HG02610 (cell line): ENCODE measurements around the gene PPP1R12B.
A peak's percentile ranks its signal among the peaks of the same experiment; 100 is the strongest.
"Not testable (repeated sequence)": the region's sequence is repeated elsewhere in the genome, so short reads cannot be mapped to it uniquely, and the experiment has no call there.

Source experiments
- ATAC-seq: cut with Tn5 transposase; IDR thresholded peaks from one replicate; pipeline ENCODE4 v1.9.1; 2021; ENCODE audit warnings: mild to moderate bottlenecking, moderate library complexity; ENCODE audit not compliant: unreplicated experiment

Gene PPP1R12B

GRCh38 chr1:202520857-202521216 lies 172.3 kb downstream of the PPP1R12B start:
- not testable (repeated sequence) for ATAC-seq

DNA sequence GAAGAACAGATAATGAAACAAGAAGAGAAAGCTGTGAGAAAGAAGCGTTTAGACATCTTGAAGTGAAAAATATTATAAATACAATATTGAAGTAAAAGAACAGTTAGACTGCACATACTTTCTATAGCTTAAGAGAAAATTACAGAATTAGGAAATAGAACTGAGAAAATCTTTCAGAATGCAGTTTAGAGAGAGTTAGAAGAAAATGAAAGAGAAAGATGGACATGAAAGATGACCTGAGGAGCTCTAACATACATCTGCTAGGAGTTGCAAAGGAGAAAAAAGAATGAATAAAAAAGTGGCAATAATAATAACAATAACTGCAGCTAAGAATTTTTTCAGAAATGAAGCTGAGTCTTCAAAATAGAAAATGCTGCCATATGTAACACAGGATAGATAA lies 173.0 kb downstream of the PPP1R12B start:
- not testable (repeated sequence) for ATAC-seq

DNA sequence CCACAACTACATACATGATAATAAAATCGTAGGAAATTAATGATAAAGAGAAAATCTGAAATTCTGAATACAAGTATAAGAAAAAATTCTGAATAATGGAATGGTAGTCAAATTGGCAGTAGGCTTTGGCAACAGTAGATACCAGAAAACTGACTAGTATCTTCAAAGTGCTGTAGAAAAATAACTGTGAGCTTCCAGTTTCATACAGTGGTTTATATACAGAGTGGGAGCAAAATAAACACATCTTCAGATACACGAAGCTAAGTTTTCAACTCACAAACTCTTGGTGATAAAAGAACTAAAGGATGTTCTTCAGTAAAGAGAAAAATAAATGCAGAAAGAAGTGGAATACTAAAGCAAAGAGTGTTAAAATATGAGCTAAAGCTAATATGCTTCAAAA lies 173.4 kb downstream of the PPP1R12B start:
- ATAC-seq = no peak

GRCh38 chr1:202526056-202526455 lies 177.6 kb downstream of the PPP1R12B start:
- ATAC-seq = not testable (repeated sequence)

DNA sequence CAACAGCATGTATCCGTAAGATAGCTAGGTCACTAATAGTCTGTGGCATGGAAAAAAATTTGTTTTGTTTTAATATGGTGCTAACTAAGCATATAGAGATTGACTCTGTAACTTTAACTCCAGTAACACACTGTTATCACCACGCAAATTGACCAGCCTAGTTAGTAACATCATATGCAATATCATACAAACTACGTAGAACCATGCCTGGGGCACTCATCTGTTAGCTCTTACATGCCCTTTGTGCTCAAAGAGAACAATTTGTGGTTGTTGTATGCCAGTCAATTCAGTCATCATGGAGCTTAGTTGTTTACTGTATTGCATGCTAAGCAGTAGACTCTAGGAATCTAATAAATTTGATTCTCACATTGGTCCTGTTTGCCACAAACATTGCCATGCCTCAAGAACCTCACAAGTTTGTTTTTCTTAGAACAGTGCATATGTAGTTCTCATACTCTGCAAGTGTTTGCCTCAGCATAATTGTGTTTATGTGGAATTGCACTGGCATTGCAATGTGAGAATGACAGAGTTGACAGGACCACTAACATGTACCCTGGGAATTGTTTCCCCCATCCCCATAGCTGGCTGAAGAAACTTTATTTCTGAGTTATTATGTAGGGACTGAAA lies 179.7 kb downstream of the PPP1R12B start:
- not testable (repeated sequence) for ATAC-seq

DNA sequence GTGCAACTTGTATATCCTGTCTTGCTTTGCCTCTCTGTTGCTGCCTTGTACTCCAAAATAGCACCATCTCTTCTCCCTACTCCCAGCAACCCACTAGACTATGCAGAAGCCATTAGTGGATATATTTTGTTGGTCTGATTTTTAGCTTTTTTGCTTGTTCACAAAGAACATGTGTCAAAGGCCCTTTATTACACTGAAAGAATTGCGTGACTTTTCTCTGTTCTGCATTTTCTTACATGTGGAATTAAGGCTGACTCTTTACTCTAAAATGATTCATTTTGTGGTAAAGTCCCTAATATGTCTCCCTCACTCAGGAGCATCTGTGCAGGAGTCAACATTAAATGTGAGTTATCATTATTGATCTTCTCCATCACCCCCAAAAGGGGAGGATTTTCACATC lies 182.2 kb downstream of the PPP1R12B start:
- not testable (repeated sequence) for ATAC-seq

- ATAC-seq = peak; percentile 51
Measured at GRCh38 chr1:202531472-202531811, 182.9 kb downstream of the PPP1R12B start.

DNA sequence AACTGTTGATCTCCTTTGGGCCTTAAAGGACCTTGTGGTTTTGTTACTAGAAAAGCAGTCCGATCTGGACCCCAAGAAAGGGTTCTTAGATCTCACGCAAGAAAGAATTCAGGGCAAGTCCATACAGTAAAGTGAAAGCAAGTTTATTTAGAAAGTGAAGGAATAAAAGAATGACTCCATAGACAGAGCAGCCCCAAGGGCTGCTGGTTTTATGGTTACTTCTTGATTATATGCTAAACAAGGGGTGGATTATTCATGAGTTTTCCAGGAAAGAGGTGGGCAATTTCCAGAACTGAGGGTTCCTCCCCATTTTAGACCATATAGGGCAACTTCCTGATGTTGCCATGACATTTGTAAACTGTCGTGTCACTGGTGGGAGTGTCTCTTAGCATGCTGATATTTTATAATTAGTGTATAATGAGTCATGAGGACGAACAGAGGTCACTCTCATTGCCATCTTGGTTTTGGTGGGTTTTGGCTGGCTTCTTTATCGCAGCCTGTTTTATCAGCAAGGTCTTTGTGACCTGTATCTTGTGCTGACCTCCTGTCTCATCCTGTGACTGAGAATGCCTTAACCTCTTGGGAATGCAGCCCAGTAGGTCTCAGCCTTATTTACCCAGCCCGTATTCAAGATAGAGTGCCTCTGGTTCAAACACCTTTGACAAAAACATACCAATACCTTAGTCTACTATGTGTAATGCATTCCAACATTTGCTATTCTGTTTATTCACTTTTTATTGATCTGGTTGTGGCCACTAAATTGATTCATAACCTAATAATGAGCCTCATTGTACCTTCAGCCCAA lies 183.5 kb downstream of the PPP1R12B start:
- peak; percentile 16 for ATAC-seq

DNA sequence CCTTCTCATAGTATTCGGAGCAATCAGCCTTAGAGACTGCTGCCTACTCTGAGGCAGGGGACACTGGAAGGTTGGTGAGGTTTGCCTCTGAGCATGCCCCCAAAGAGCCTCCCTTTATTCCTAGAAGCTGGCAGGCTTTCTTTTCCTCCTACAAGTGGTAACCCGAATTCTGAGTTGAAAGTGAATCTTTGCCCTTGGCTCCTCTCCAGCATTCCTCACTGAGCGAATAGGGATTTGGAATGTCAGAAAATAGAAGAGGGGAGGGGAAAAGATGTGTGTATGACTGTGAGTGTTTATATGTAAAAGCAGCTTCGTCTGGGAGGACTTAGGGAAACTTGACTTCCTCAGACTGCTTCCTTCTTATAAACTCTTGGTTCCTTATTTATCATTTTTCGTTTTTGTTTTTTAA lies 190.7 kb downstream of the PPP1R12B start:
- not testable (repeated sequence) for ATAC-seq

DNA sequence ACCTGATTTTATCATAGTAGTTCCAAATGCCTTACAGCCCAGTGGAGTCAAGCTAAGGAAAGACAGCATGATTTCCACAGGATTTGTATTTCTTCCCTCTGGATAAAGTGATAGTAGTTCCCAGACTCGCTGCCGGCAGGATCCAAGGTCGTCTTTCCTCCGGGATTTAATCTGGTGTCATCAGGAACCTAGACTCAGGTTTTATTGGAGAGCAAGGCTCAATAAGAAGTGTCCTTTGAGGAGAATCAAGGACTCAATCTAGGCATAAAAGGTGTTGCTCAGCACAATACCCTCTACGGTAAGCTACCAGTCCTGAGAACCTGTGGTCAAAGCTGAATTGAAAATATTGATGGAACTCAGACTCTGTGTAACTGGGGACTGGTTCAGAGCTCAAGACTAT lies 191.1 kb downstream of the PPP1R12B start:
- not testable (repeated sequence) for ATAC-seq

GRCh38 chr1:202540014-202540413 lies 191.5 kb downstream of the PPP1R12B start:
- ATAC-seq = no peak

DNA sequence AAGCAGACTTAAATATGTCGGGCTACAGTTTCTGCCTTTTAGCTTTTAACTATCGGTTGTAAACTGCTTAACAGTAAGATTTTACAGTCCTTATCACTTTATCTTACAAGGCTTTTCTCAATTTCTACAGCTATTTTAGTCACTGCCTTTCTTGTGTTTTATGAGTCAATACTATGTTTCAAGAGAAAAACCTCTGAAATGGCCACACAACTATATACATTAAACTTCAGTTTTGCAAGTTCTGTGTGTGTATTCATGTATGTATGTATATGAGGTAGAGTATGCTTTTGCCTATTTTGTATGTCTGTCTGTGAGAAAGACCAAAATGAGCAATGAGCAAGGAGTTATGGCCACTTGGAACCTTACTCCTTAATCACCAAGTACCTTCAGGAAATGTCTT lies 191.9 kb downstream of the PPP1R12B start:
- no peak for ATAC-seq

- ATAC-seq = not testable (repeated sequence)
Measured at GRCh38 chr1:202540858-202541257, 192.4 kb downstream of the PPP1R12B start.

DNA sequence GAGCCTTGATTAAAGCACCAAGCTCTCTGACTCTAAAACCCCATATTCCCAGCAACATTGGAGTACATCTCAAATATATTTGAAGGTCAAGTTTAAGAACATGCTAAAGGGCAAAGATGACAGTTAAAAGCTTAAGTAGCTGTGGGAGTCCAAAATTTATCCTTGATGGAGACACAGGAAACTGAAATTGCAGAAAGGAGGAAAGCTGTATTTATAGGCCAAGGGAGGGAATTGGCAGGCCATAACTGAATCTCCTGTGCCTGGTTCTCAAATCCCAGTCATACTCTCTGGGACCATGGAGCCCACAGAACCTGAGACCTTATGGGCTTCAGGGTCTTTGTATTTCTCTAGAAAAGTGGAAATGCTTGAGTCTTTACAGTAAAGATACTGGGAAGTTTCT lies 193.9 kb downstream of the PPP1R12B start:
- ATAC-seq = not testable (repeated sequence)

GRCh38 chr1:202543537-202543936 lies 195.0 kb downstream of the PPP1R12B start:
- not testable (repeated sequence) for ATAC-seq

- ATAC-seq = not testable (repeated sequence)
Measured at GRCh38 chr1:202544766-202545449, 196.4 kb downstream of the PPP1R12B start.

GRCh38 chr1:202545647-202546303 lies 197.3 kb downstream of the PPP1R12B start:
- ATAC-seq = not testable (repeated sequence)

GRCh38 chr1:202546377-202546776 lies 197.9 kb downstream of the PPP1R12B start:
- ATAC-seq = peak; percentile 24

GRCh38 chr1:202546796-202547195 lies 198.3 kb downstream of the PPP1R12B start:
- ATAC-seq = peak; percentile 89

DNA sequence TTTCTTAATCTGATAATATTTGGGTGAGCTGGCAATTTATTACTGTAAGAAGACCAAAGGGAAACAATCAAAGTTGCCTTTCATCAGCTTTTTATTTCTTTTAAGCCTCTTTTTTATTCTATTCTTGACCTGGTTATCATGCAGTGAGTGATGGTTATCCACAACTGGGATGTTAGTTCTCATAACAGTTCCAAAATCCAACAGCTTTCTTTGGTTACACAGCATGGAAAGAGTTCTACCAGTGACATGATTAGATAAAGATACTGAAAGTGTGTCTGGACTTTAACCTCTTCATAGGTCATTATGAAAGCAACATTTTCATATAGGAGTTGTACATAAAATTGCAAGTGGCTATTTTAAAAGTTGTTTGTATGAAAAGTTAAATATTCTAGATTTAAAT lies 198.7 kb downstream of the PPP1R12B start:
- ATAC-seq = no peak

DNA sequence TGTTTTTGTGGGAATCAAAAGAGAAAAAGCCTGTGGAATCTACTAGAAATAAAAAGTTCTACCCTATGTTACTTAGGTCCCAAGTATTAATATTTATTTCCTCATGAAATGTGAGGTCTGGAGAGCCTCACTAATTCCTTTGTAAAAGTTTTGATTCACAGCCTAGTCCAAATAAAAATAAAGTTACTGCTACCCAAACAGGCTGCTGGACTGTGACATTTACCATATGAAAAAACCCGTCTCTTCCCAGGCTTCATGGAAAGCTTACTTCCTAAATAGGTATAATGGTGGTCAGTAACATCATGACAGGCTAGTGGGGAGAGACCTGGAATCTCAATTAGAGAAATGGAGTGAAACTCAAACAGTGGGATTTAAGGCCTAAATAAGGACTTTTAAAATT lies 201.6 kb downstream of the PPP1R12B start:
- ATAC-seq = not testable (repeated sequence)
